Tibial artery (tissue), 4 donors: ENCODE measurements around the gene THEM5.

Experiments
- DNase-seq, 2 donors: peaks; one replicate each; pipeline ENCODE4 v3.0.0-alpha.2; 2019
- H3K27ac ChIP-seq, 2 donors: fragments of 200-600 bp; sonication (generic) in 1 of 2; 1 replicate in 1 of 2; 2 replicates in 1 of 2; pipeline ENCODE4 v1.5.1; 2018 to 2019; ENCODE audit warnings: mild to moderate bottlenecking in 1 of 2
- H3K27me3 ChIP-seq, 2 donors: fragments of 200-600 bp; sonication (generic) in 1 of 2; one replicate each; pipeline versions ENCODE4 v1.5.1 to v1.6.0; 2016 to 2019
- H3K36me3 ChIP-seq, 3 donors: fragments of 200-600 bp; sonication (generic) in 2 of 3; one replicate each; pipeline ENCODE4 v1.5.1; 2016 to 2019; ENCODE audit warnings: mild to moderate bottlenecking in 2 of 3
- H3K4me1 ChIP-seq, 4 donors: fragments of 200-600 bp; sonication (generic) in 2 of 4; 1 replicate in 3 of 4; 2 replicates in 1 of 4; pipeline ENCODE4 v1.5.1; 2016 to 2019
- H3K4me3 ChIP-seq, 2 donors: fragments of 200-600 bp; sonication (generic) in 1 of 2; 1 replicate in 1 of 2; 2 replicates in 1 of 2; pipeline ENCODE4 v1.5.1; 2018 to 2019; ENCODE audit warnings: mild to moderate bottlenecking in 2 of 2
- H3K9me3 ChIP-seq, 3 donors: fragments of 200-600 bp; sonication (generic) in 1 of 3; one replicate each; pipeline ENCODE4 v1.5.1; 2016 to 2019
- CTCF ChIP-seq, 2 experiments: fragments of 200-600 bp in 1 of 2; fragments of 450-650 bp in 1 of 2; IDR thresholded peaks; one replicate each; pipeline ENCODE4 v1.5.1; 2017 to 2019; ENCODE audit warnings: antibody characterized with exemption in 2 of 2, mild to moderate bottlenecking in 1 of 2, moderate library complexity in 1 of 2
- intact Hi-C: fragments of 100-400 bp; cut with DNase I; formaldehyde crosslinking; loops from one replicate; pipeline ENCODE4 v1.15.0; 2023; ENCODE audit warnings: low total_unique reads

The THEM5 gene

DNA sequence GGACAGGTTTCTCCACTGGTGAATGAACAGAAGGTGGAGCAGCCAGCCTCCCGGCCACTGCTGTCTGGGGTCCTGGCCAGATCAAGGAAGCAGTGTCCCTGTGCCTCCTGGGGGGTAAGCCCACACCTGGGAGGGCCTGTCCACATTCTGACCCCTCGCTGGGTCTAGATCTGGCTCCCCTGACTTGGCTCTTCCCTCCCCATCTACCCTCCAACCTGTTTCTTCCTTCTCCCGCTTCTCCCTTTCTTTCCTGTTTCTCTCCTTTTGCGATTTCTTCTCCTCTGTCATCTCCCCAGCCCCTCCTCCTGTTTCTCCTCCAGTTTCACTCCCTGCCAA lies 22.3 kb downstream of the THEM5 start:
- no peaks in the 10 kb centered on the region for H3K36me3 ChIP-seq
- peaks cover 0 to 66% of the 10 kb centered on the region in 2 donors for H3K27me3 ChIP-seq
- no peak overlapping the region for H3K27ac ChIP-seq
- DNase-seq = no peak
- H3K4me3 ChIP-seq = no peak overlapping the region
- H3K4me1 ChIP-seq = peaks cover 0 to 14% (median 0%) of the 10 kb centered on the region in 4 donors
- intact Hi-C loops = no loop called here
- no peak for TF ChIP-seq CTCF (IDR thresholded peaks at IDR 0.05)
- no peaks in the 10 kb centered on the region for H3K9me3 ChIP-seq

DNA sequence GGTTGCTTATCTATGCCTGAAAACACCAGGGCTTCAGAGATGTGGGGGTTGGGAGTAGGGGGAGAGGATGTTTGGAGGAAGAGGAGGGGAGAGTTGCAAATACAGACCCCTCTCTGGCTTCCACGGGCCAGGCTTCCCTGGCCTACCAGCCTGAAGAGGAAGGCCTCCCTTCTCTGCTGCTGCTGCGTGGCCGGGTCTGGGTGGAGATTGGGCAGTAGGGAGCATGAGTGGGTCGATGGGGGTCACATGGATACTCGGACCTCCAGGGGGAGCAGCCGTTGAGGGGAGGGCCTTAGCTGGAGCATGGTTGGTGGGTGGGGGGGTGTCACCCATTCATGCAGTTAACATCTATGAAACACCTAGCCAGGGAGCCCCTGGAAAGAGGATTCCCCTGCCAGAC lies 23.5 kb downstream of the THEM5 start:
- intact Hi-C loops = no loop called here
- Histone ChIP-seq H3K27ac (no peak overlapping the region), H3K9me3 (no peaks in the 10 kb centered on the region), H3K27me3 (peaks cover 0 to 58% of the 10 kb centered on the region in 2 donors), H3K4me1 (peaks cover 0 to 14% (median 0%) of the 10 kb centered on the region in 4 donors), H3K36me3 (no peaks in the 10 kb centered on the region), H3K4me3 (no peak overlapping the region)
- no peak for TF ChIP-seq CTCF (IDR thresholded peaks at IDR 0.05)
- DNase-seq = no peak

DNA sequence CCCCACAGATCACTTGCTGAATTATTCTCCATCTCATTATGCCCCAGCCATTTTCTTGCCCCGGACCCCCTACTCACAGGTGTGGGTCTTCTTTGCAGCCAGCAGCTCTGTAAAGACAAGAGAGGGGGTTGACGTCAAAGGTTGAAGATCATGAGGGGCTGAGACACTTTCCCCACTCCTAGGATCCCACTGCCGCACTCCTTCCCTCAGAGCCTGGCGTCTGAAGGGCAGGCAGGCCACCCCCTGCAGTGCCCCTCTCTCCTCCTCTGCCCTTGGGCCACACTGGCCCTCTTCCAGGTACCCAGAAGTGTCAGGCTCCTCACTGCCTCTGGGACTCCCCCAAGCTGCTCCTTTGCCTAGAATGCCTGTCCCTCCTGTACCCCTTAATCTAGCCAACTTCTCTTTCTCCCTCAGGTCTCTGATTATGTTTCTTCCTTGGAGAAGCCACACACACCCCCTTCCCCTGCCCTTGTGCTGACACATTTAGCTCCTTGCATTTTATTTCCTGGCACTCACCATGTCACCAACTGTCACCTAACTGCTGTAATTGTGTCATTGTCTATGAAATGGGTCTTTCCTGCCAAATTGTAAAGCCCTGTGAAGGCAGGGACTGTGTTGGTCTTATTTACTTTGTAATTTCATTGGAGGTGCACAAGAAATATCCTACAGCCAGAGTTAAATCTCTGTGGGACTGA lies 24.0 kb downstream of the THEM5 start:
- Histone ChIP-seq H3K9me3 (no peaks in the 10 kb centered on the region), H3K27me3 (peaks cover 0 to 56% of the 10 kb centered on the region in 2 donors), H3K36me3 (no peaks in the 10 kb centered on the region), H3K27ac (no peak overlapping the region), H3K4me3 (no peak overlapping the region), H3K4me1 (peaks cover 0 to 14% (median 0%) of the 10 kb centered on the region in 4 donors)
- intact Hi-C loops = no loop called here
- DNase-seq = no peak
- TF ChIP-seq CTCF (IDR thresholded peaks at IDR 0.05) = no peak

DNA sequence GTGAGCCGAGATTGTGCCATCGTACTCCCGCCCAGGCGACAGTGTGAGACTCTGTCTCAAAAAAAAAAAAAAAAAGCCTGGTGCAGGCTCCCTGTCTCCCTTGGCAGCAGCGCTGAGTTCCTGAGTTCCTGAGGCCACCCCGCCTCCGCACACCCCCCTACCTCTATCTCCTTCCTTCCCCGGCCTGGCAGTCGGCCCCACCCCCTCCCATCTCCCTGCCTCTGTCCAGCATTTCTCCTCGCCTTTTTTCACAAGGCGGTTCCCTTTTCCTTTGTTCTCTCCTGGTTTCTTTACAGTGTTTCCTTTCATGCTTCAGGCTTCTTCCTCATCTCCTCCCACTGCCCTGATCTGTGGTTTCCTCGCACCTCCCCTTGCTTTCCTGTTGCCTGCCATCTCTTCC lies 24.6 kb downstream of the THEM5 start:
- Histone ChIP-seq H3K4me3 (no peak overlapping the region), H3K9me3 (no peaks in the 10 kb centered on the region), H3K27ac (no peak overlapping the region), H3K27me3 (peaks cover 0 to 52% of the 10 kb centered on the region in 2 donors), H3K36me3 (no peaks in the 10 kb centered on the region), H3K4me1 (peaks cover 0 to 14% (median 0%) of the 10 kb centered on the region in 4 donors)
- DNase-seq = no peak
- no peak for TF ChIP-seq CTCF (IDR thresholded peaks at IDR 0.05)
- intact Hi-C loops = no loop called here

- no peak overlapping the region for H3K4me3 ChIP-seq
- H3K27ac ChIP-seq = no peak overlapping the region
- no peak for DNase-seq
- peaks cover 0 to 46% of the 10 kb centered on the region in 2 donors for H3K27me3 ChIP-seq
- H3K4me1 ChIP-seq = peaks cover 0 to 14% (median 0%) of the 10 kb centered on the region in 4 donors
- H3K36me3 ChIP-seq = no peaks in the 10 kb centered on the region
- H3K9me3 ChIP-seq = no peaks in the 10 kb centered on the region
- no peak for TF ChIP-seq CTCF (IDR thresholded peaks at IDR 0.05)
- intact Hi-C loops = no loop called here
Observed at GRCh38 chr1:151827853-151828252, 25.7 kb downstream of the THEM5 start.
